ENCODE data around the gene ATP12A. TPM values are rescaled to one million over a fixed set of nuclear protein-coding genes. Genes with fewer than 3 reads are reported as not detected.

Gene ATP12A
- total and polyA plus RNA-seq, 7 donors: not detected

GRCh38 chr13:24746618-24747247 lies 66.5 kb downstream of the ATP12A start:
- intact Hi-C loops (cut with DNase I): no loop called here
- no peaks in the 10 kb centered on the region for H3K9me3 ChIP-seq
- DNase-seq (no peak), ATAC-seq (peak in 1 of 4 donors; percentile 30)
- peaks cover 0 to 73% (median 10%) of the 10 kb centered on the region in 3 donors for H3K27me3 ChIP-seq (ENCODE audit: insufficient read depth in 3 of 3, low read length in 2 of 3)
- 0 to 1% (median 1%) methylated on average over 35 to 56 of the region's 56 CpGs for WGBS, 3 donors
- peaks cover 7% of the 10 kb centered on the region for H3K4me1 ChIP-seq
- H3K36me3 ChIP-seq (ENCODE audit: insufficient read depth in 1 of 2, low read depth in 1 of 2): no peaks in the 10 kb centered on the region
- no peak overlapping the region for H3K27ac ChIP-seq
- H3K4me3 ChIP-seq: peak overlapping the region; percentile 56
- TF ChIP-seq CTCF (IDR thresholded peaks at IDR 0.05): no peak

GRCh38 chr13:24747248-24748060 lies 67.2 kb downstream of the ATP12A start:
- H3K27me3 ChIP-seq (ENCODE audit: insufficient read depth in 3 of 3, low read length in 2 of 3): peaks cover 0 to 77% (median 10%) of the 10 kb centered on the region in 3 donors
- no peak overlapping the region for H3K27ac ChIP-seq
- no peak for TF ChIP-seq CTCF (IDR thresholded peaks at IDR 0.05)
- DNase-seq (no peak), ATAC-seq (peak in 1 of 4 donors; percentile 46)
- no peaks in the 10 kb centered on the region for H3K36me3 ChIP-seq (ENCODE audit: insufficient read depth in 1 of 2, low read depth in 1 of 2)
- peak overlapping the region; percentile 56 for H3K4me3 ChIP-seq
- no peaks in the 10 kb centered on the region for H3K9me3 ChIP-seq
- 0 to 1% (median 1%) methylated on average over 54 to 61 of the region's 61 CpGs for WGBS, 3 donors
- intact Hi-C loops (cut with DNase I): no loop called here
- peaks cover 7% of the 10 kb centered on the region for H3K4me1 ChIP-seq

- ATAC-seq: no peak
- peaks cover 0 to 77% (median 10%) of the 10 kb centered on the region in 3 donors for H3K27me3 ChIP-seq (ENCODE audit: insufficient read depth in 3 of 3, low read length in 2 of 3)
- peaks cover 7% of the 10 kb centered on the region for H3K4me1 ChIP-seq
- no peaks in the 10 kb centered on the region for H3K36me3 ChIP-seq (ENCODE audit: insufficient read depth in 1 of 2, low read depth in 1 of 2)
- no peak for DNase-seq
- intact Hi-C loops (cut with DNase I): no loop called here
- H3K27ac ChIP-seq: no peak overlapping the region
- H3K4me3 ChIP-seq: peak overlapping the region; percentile 56
- 4% methylated on average over 10 of the region's 10 CpGs for WGBS, 3 donors
- no peak for TF ChIP-seq CTCF (IDR thresholded peaks at IDR 0.05)
- H3K9me3 ChIP-seq: no peaks in the 10 kb centered on the region
Measured at GRCh38 chr13:24748061-24748400, 67.8 kb downstream of the ATP12A start.

GRCh38 chr13:24759197-24759596 lies 79.0 kb downstream of the ATP12A start:
- Histone ChIP-seq H3K4me1 (no peaks in the 10 kb centered on the region), H3K4me3 (no peak overlapping the region), H3K36me3 (ENCODE audit: insufficient read depth in 1 of 2, low read depth in 1 of 2) (no peaks in the 10 kb centered on the region), H3K27ac (no peak overlapping the region), H3K9me3 (peaks cover 3% of the 10 kb centered on the region), H3K27me3 (ENCODE audit: insufficient read depth in 3 of 3, low read length in 2 of 3) (peaks cover 0 to 5% (median 0%) of the 10 kb centered on the region in 3 donors)
- ATAC-seq: no peak
- TF ChIP-seq CTCF (IDR thresholded peaks at IDR 0.05): no peak
- DNase-seq: no peak
- intact Hi-C loops (cut with DNase I): no loop called here

Other genes with a start within 250 kb of the ATP12A start
- 10 to 100 TPM in 2 of 4 donors, 1 to 10 TPM in 2; 4.9 to 17.0 (median 8.8) TPM for gene PARP4, start 167.6 kb upstream of the ATP12A start, total RNA-seq
- 1 to 10 TPM; 3.1 to 7.6 (median 4.9) TPM for gene PARP4, start 167.6 kb upstream of the ATP12A start, polyA plus RNA-seq
- gene RNF17, start 83.8 kb downstream of the ATP12A start, total RNA-seq: under 1 TPM in 1 of 4 donors, not detected in 3; 0.60 TPM
- under 1 TPM in 1 of 3 donors, not detected in 2; 0.05 TPM for gene RNF17, start 83.8 kb downstream of the ATP12A start, polyA plus RNA-seq

Measured in psoas muscle (tissue), 8 donors.